Suppressor macrophage treated with lipopolysaccharide for 1 hour (primary cell): ENCODE measurements around the gene DRAM1.
A peak's percentile ranks its signal among the peaks of the same experiment; 100 is the strongest.
"Not testable (repeated sequence)": the region's sequence is repeated elsewhere in the genome, so short reads cannot be mapped to it uniquely, and the experiment has no call there.

Source experiments
- DNase-seq, 3 donors: peaks; one replicate each; pipeline ENCODE4 v3.0.0-alpha.2; 2020 to 2022

The DRAM1 gene

GRCh38 chr12:101876861-101877805 is at the start of gene DRAM1:
TSS of gene DRAM1 (plus strand) at chr12:101877580. CDS start at chr12:101877790, 210 bp downstream.
- DNase-seq = peak; percentile 99

- DNase-seq = no peak
These were observed 48.8 kb upstream of the DRAM1 start for GRCh38 chr12:101828463-101829196.

- DNase-seq = no peak
These were observed 47.6 kb upstream of the DRAM1 start for GRCh38 chr12:101829639-101830366.

GRCh38 chr12:101830367-101831325 is 46.7 kb upstream of the DRAM1 start, which contains the start of gene GNPTAB:
TSS of gene GNPTAB (minus strand) at chr12:101830959. CDS start at chr12:101830675, 284 bp downstream.
- peak; percentile 95 to 98 (median 97) for DNase-seq

- DNase-seq = no peak
These were observed 45.4 kb upstream of the DRAM1 start for GRCh38 chr12:101832030-101832429.

GRCh38 chr12:101838628-101839323 is 38.6 kb upstream of the DRAM1 start:
- DNase-seq = no peak

- DNase-seq = peak; percentile 80 to 85 (median 80)
These were observed 37.8 kb upstream of the DRAM1 start for GRCh38 chr12:101839324-101840283.

GRCh38 chr12:101841069-101841468 is 36.3 kb upstream of the DRAM1 start:
- DNase-seq = no peak

- DNase-seq = no peak
These were observed 32.2 kb upstream of the DRAM1 start for GRCh38 chr12:101845137-101845711.

- DNase-seq = no peak
These were observed 30.1 kb upstream of the DRAM1 start for GRCh38 chr12:101847325-101847724.

- peak; percentile 69 to 83 (median 81) for DNase-seq
These were observed 27.2 kb upstream of the DRAM1 start for GRCh38 chr12:101850199-101850598.

- no peak for DNase-seq
These were observed 24.4 kb upstream of the DRAM1 start for GRCh38 chr12:101852998-101853397.

- DNase-seq = no peak
These were observed 22.6 kb upstream of the DRAM1 start for GRCh38 chr12:101854747-101855146.

- DNase-seq = no peak
These were observed 22.0 kb upstream of the DRAM1 start for GRCh38 chr12:101855364-101855884.

GRCh38 chr12:101855976-101856375 is 21.4 kb upstream of the DRAM1 start:
- no peak for DNase-seq

- not testable (repeated sequence) for DNase-seq
These were observed 20.8 kb upstream of the DRAM1 start for GRCh38 chr12:101856614-101857013.

GRCh38 chr12:101857043-101857558 is 20.3 kb upstream of the DRAM1 start:
- DNase-seq = peak; percentile 72 to 94 (median 92)

GRCh38 chr12:101858361-101858760 is 19.0 kb upstream of the DRAM1 start:
- peak; percentile 64 to 79 (median 69) for DNase-seq
